Measurements from ENCODE around the gene SLC16A1.
"Not testable (repeated sequence)": the region's sequence is repeated elsewhere in the genome, so short reads cannot be mapped to it uniquely, and the experiment has no call there.

The SLC16A1 gene

GRCh38 chr1:112923234-112923958 lies 32.6 kb downstream of the SLC16A1 start:
- DNase-seq, result no peak

DNA sequence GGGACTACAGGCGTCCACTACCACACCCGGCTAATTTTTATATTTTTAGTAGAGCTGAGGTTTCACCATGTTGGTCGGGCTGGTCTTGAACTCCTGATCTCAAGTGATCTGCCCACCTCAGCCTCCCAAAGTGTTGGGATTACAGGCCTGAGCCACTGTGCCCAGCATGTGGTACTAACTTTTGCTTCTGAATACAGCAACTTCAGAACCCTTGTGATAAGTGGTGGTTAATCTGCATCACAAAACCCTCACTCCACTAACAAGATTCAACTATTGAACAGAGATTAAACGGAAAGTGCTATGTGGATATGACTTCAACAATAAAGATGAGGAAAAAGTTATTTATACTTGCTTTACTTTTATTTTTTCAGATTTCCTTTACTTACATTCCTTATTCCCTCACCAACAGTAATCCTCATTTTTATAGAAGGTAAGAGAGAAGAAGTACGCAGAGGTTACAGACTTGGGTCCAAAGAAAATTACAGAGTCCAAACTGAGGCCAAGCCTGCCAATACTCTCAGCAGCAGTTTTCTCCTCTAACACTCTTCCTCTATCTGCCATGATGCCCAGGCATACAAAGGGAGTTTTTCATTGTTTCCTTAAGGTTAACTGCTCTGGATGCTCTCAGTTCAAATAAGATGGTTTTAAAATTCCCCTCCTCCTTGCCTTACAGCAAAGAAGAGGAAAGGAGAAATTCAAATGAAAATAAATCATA lies 44.3 kb downstream of the SLC16A1 start:
- DNase-seq, result no peak

DNA sequence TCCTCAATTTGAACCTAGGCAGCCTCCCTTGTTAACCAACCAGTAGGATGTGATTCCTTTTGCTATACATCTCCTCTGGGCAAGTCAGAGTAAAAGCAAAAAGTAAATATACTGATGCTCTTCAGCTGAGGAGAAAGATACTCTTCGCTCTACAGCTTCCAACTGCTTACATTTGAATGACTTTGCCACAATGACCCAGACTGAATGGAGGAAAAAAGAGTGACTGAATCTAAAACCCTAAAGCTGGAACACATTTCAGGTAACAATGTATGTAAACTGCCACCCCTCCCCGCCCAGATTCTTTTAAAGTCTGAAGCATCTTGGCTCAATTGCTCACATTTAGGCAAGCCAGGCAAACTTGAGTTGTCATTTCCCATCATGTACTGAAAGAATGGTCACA lies 46.1 kb downstream of the SLC16A1 start:
- no peak for DNase-seq

DNA sequence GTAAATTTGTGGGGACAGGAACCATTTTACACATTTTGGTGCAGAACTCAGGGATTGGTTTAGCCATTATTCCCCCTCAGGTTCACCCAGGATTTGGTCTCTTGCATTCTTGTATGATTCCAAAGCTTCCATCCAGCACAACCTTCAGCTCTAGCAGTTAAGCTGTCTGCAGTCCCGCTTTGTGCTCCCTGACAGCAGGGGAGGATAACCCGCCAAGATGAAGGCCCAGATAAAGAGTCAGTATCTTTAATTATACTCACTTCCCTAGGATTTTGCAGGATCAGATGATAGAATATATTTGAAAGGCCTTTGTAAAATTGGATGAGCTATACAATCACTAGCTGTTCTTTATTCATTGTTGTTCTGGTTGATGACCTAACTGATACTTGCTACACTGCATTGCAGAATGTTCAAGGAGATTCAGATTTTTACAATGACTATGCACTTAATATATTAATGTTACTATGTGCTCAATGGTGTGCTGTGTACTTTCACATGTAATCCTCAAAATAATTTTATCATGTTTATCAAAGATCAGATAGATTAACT lies 49.8 kb downstream of the SLC16A1 start:
- no peak for DNase-seq

DNA sequence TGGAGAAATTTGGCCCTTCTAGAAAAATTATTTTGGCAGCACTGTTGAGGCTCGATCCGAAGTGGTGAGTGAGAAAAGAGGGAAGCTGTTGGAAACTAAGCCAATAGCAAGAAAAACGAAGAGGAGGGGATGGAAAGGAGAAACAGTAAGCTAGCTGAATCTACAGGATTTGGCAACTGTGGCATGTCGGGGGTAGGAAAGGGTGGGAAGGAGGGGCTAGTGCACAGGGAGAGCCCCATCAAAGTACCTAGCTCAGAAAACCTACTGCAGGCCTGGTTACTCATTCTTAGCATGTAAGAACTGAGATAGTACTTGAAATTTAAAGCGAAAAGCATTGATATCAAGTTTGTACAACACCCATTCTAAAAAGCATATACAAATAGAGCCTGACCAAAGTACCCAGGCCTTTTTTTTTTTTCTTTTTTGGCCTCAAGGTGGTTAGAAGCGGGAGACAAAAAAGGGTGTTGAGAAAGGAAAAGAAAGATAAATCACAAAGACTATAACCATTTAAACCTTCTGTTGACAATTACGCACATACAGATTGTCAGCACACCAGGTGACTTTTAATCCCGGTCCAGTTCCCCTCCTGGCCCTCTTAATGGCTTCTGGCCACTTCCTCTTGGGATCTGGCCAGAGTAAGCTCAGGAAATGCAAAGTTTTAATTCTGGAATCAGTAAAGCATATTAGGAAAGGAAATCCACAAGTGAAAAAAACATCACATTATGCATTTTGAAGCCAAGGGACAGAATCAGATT lies 50.4 kb downstream of the SLC16A1 start:
- no peak for DNase-seq

DNA sequence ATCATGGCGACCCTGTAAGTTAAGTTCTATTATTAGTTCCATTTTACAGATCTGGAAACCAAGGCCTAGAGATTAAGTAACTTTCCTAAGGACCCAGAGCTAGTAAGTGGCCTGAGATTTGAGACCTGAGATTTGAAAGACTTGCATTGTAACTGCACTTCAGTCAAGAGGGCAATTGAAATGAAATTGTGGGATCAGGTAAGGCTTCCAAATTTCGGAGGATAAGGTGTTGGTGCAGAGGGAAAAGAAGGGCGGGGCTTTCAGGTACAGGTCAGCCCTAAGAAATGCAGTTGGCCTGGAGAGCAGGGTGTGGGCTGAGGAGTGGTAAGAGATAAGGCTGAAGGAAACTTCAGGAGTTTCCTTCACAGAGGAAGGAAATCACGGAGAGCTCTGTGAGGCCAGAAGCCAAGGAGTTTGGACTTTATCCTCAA lies 51.1 kb downstream of the SLC16A1 start:
- no peak for DNase-seq

GRCh38 chr1:112904071-112904830 lies 51.7 kb downstream of the SLC16A1 start:
- DNase-seq, result peak; percentile 42

GRCh38 chr1:112902221-112902620 lies 53.8 kb downstream of the SLC16A1 start:
- no peak for DNase-seq

DNA sequence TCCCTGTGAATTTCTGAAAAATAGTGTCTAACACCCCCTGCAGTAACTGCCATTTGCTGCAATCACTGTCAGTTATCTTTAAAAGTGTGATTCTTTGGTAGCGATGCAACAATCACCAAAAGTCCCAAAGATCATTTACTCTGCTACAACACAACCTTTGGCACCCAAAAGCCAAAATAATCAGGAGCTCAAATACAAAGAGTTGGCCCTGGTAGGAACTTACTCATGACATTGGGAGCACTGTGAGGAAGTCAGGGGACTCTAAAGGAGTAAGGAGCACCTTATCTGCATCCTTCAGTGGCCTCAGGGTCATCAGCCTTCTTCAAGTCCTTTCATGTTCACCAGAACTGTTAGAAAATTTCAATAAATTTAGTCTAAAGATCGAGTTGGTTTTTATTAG lies 54.6 kb downstream of the SLC16A1 start:
- DNase-seq, result no peak

DNA sequence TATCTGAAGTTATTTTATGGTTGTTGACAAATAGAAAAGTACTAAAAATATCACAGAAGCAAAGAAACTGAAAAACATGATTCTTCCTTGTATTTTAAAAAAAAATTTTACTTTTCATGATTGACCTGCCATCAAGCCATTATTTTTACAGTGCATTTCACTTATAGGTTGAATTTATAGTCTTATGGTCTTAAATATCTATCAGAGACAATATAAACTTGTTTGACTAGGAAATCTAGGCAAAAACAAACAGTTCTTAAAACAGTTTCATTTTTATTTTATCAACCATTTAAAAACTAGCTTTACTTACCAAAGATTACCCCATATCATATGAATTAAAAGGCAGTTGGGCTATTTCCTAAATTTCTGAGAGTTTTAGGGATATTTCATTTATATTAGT lies 59.2 kb downstream of the SLC16A1 start:
- DNase-seq, result no peak

DNA sequence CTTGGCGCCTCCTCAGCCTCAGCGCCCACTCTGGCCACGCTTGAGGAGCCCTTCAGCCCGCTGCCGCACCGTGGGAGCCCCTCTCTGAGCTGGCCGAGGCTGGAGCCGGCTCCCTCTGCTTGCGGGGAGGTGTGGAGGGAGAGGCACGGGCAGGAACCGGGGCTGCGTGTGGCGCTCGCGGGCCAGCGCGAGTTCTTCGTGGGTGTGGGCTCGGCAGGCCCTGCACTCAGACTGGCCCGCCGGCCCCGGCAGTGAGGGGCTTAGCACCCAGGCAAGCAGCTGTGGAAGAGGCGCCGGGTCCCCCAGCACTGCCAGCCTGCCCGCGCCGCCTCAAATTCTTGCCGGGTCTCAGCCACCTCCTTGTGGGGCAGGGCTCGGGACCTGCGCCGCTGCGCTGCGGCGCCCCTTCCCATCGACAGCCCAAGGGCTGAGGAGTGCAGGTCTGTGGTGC lies 61.4 kb downstream of the SLC16A1 start:
- no peak for DNase-seq

GRCh38 chr1:112894010-112894292 lies 62.0 kb downstream of the SLC16A1 start:
- no peak for DNase-seq

DNA sequence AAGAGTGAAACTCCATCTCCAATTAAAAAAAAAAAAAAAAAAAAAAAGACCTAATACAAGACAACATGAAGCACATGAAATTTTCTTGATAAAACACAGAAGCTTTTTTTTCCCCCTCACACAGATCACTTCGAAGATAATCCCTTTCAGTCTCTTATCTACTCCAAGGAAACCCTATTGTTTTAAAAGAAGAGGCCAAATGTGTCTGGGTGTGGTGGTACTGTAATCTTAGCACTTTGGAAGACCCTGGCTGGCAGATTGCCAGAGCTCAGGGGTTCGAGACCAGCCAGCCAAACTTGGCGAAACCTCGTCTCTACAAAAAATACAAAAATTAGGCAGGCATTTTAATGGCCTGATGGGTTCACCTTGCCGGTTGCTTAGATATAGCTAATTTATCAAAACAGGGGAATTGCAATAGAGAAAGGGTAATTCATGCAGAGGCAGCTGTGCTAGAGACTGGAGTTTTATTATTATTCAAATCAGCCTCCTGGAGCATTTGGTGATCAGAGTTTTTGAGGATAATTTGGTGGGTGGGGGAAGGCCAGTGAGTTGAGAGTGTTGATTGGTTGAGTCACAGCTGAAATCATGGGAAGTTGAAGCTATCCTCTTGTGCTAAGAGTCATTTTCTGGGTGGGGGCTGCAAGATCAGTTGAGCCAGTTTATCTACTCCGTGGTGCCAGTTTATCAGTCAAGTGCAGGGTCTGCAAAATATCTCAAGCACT lies 62.5 kb downstream of the SLC16A1 start:
- DNase-seq, result no peak

- not testable (repeated sequence) for DNase-seq
Measured at GRCh38 chr1:112889906-112890305, 66.1 kb downstream of the SLC16A1 start.

- no peak for DNase-seq
Measured at GRCh38 chr1:112889052-112889768, 66.8 kb downstream of the SLC16A1 start.

- no peak for DNase-seq
Measured at GRCh38 chr1:112888630-112889029, 67.4 kb downstream of the SLC16A1 start.

DNA sequence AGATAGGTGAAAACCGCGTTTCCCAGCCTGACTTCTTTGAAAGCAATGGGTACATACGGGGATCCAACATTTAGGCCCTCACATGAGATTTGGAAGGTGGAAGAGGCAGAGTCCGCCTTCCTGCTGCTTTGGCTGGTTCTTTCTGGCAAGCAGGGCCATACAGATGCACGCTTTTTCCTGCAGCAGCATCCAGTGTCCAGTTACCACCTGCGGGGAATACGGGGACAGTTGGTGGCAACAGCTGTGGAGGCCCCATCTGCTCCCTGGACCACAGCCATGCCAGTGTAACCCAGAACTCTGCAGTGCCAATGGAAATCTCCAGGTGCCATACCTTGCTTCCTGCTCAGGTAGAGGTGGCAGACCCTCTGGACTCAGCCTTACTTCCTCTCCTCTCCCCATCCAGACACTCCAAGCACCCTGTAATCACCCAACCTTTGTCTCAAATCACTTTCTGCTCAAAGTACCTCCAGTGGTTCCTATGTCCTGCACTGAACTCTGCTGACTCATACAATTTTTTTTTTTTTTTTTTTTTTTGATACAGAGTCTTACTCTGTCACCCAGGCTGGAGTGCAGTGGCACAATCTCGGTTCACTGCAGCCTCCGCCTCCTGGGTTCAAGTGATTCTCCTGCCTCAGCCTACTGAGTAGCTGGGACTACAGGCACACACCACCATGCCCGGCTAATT lies 68.3 kb downstream of the SLC16A1 start:
- no peak for DNase-seq

DNA sequence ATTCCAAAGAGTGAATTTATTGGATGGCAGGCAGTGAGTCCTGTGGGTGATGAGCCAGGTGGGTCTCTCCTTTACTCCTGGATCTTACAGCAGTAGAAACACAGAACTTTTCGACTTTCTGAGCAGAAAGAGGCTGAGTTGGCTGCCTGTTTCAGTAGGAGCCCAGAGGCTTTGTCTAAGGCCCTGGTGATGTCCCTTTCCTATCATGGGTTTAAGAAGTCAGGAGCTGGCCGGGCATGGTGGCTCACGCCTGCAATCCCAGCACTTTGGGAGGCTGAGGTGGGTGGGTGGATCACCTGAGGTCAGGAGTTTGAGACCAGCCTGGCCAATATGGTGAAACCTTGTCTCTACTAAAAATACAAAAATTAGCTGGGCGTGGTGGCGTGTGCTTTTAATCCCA lies 71.0 kb downstream of the SLC16A1 start:
- not testable (repeated sequence) for DNase-seq

DNA sequence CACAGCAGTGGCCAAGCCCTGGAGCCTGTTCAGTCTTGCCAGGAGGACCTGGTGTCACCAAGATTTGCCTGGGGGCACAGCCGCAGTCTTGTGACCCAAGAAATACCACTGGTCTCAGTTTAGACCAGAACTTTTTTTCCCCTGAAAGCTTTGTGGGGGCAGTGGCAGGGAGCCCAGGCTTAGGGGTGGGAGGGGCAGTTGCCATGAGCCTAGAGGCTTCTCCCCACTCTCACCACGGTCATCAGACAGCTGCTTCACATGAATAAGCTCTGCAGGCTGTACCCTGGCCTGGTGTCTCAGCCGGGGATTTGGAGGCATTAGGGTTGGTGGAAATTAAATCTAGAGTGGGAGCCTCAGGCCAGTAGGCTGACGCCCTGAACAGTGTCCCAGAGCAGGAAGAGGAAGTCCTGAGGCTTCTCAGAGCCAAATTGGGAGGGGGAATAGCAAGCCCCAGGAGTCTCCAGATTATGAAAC lies 73.7 kb downstream of the SLC16A1 start:
- DNase-seq, result no peak

DNA sequence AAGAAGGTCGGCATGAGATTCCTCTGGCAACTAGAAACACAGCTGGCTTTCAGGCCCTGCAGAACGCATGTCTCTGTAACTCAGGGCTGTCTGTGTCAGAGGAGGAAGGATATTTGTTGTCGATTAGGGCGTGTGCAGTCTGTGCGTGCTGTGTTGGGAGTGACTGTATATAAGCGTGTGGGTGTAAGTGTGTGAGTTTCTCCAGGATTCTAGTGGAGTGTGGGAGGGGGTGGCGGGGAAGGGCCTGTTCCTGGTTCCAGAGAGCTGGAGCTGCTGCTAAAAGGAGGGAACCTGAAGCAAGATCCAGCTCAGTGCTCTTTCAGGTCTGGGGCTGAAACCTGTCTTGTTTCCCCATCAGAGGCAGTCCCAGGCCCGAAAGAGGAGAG lies 74.3 kb downstream of the SLC16A1 start:
- no peak for DNase-seq

DNA sequence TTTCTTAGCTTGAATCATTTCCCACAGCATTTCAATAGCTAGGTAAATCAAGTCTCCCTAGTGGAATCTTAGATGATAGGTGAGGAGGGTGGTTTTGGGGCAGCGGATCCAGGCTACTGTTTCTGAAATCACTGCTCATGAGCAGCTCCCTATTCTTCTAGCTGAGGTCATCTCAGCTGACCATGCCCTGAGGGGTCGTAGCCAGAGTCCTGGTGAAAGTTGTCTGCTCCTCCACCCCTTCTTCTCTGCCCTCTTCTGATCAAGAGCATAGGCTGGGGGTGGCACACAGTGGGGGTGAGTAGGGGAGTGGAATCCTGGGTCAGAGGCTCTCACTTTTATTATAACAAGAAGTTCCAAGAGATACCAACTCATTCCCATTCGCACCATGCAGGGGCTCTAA lies 76.2 kb downstream of the SLC16A1 start:
- no peak for DNase-seq
